ENCODE results near the gene VPS13D. TPM values are rescaled to one million over a fixed set of nuclear protein-coding genes. Genes with fewer than 3 reads are reported as not detected.

Gene VPS13D
- total and polyA plus RNA-seq, 11 donors: 32.1 to 301 (median 90.7) TPM

GRCh38 chr1:12436817-12437599, 207.2 kb downstream of the VPS13D start:
- Histone ChIP-seq H3K4me3 (no peak overlapping the region), H3K27me3 (no peaks in the 10 kb centered on the region), H3K36me3 (peaks cover 0 to 51% (median 4%) of the 10 kb centered on the region in 9 donors), H3K27ac (peak overlapping the region in 2 of 12 donors; percentile 76 to 77), H3K9me3 (no peaks in the 10 kb centered on the region), H3K4me1 (peaks cover 14 to 79% (median 44%) of the 10 kb centered on the region in 12 donors)
- DNase-seq (no peak), ATAC-seq (no peak)
- intact Hi-C loops (cut with DNase I): loop anchor here in 4 of 10 donors (5.0 to 10.0 kb wide), 3 partner anchors 40 to 180 kb away; partner anchors contain the start of gene DHRS3 (in 2 of the 4)
- no peak for TF ChIP-seq POLR2A (IDR thresholded peaks at IDR 0.05)
- TF ChIP-seq CTCF (IDR thresholded peaks at IDR 0.05): no peak
- WGBS, 4 donors: 93 to 96% (median 95%) methylated on average over 12 of the region's 12 CpGs

- no peak for TF ChIP-seq CTCF (IDR thresholded peaks at IDR 0.05)
- TF ChIP-seq POLR2A (IDR thresholded peaks at IDR 0.05): no peak
- no peak for ATAC-seq
- Histone ChIP-seq H3K4me1 (peaks cover 12 to 73% (median 40%) of the 10 kb centered on the region in 12 donors), H3K9me3 (no peaks in the 10 kb centered on the region), H3K27me3 (no peaks in the 10 kb centered on the region), H3K27ac (peak overlapping the region in 3 of 12 donors; percentile 16 to 77 (median 19)), H3K36me3 (peaks cover 0 to 52% (median 4%) of the 10 kb centered on the region in 9 donors), H3K4me3 (no peak overlapping the region)
- 59 to 79% (median 64%) methylated on average over 2 of the region's 2 CpGs for WGBS, 4 donors
- no peak for DNase-seq
- intact Hi-C loops (cut with DNase I): loop anchor here in 4 of 10 donors (5.0 to 10.0 kb wide), 3 partner anchors 40 to 180 kb away; partner anchors contain the start of gene DHRS3 (in 2 of the 4)
Measured at GRCh38 chr1:12437629-12438028, 207.8 kb downstream of the VPS13D start.

GRCh38 chr1:12438349-12438924, 208.6 kb downstream of the VPS13D start:
- ATAC-seq: peak in 1 of 4 donors; percentile 8
- TF ChIP-seq POLR2A (IDR thresholded peaks at IDR 0.05) (no peak), CTCF (IDR thresholded peaks at IDR 0.05) (no peak)
- Histone ChIP-seq H3K27me3 (no peaks in the 10 kb centered on the region), H3K36me3 (peaks cover 0 to 55% (median 8%) of the 10 kb centered on the region in 9 donors), H3K4me3 (no peak overlapping the region), H3K9me3 (no peaks in the 10 kb centered on the region), H3K27ac (peak overlapping the region in 6 of 12 donors; percentile 3 to 77 (median 18)), H3K4me1 (peaks cover 5 to 65% (median 32%) of the 10 kb centered on the region in 12 donors)
- no peak for DNase-seq
- intact Hi-C loops (cut with DNase I): loop anchor here in 4 of 10 donors (5.0 to 10.0 kb wide), 3 partner anchors 39 to 179 kb away; partner anchors contain the start of gene DHRS3 (in 2 of the 4)
- WGBS, 4 donors: 60 to 78% (median 67%) methylated on average over 7 of the region's 7 CpGs

GRCh38 chr1:12439073-12439472, 209.2 kb downstream of the VPS13D start:
- no peak for TF ChIP-seq POLR2A (IDR thresholded peaks at IDR 0.05)
- no peak for TF ChIP-seq CTCF (IDR thresholded peaks at IDR 0.05)
- intact Hi-C loops (cut with DNase I): loop anchor here in 4 of 10 donors (5.0 to 10.0 kb wide), 3 partner anchors 38 to 178 kb away; partner anchors contain the start of gene DHRS3 (in 2 of the 4)
- H3K4me1 ChIP-seq: peaks cover 5 to 58% (median 28%) of the 10 kb centered on the region in 12 donors
- H3K27me3 ChIP-seq: no peaks in the 10 kb centered on the region
- peaks cover 0 to 55% (median 8%) of the 10 kb centered on the region in 9 donors for H3K36me3 ChIP-seq
- no peak overlapping the region for H3K4me3 ChIP-seq
- DNase-seq (no peak), ATAC-seq (peak in 3 of 4 donors; percentile 21 to 46 (median 24))
- no peaks in the 10 kb centered on the region for H3K9me3 ChIP-seq
- peak overlapping the region in 5 of 12 donors; percentile 3 to 77 (median 16) for H3K27ac ChIP-seq
- 52 to 70% (median 65%) methylated on average over 5 of the region's 5 CpGs for WGBS, 4 donors
